Prostate gland (tissue), 2 donors: ENCODE results near the gene ELN. TPM values are rescaled to one million over a fixed set of nuclear protein-coding genes. Genes with fewer than 3 reads are reported as not detected.

ENCODE experiments used
- DNase-seq: peaks from one replicate; pipeline ENCODE4 v3.0.0-alpha.2; 2019; ENCODE audit warnings: low spot score
- H3K27ac ChIP-seq, 2 donors: fragments of 200-600 bp; sonication (generic); 2 replicates each; pipeline ENCODE4 v1.5.1; 2017 to 2019
- H3K27me3 ChIP-seq: fragments of 200-600 bp; sonication (generic); replicated peaks from 2 replicates; pipeline ENCODE4 v1.5.1; 2019; ENCODE audit not compliant: insufficient read depth
- H3K36me3 ChIP-seq, 2 donors: fragments of 200-600 bp; sonication (generic); 1 replicate in 1 of 2; 2 replicates in 1 of 2; pipeline versions ENCODE4 v1.5.1 to v1.8.1; 2017 to 2019
- H3K4me1 ChIP-seq: fragments of 200-600 bp; sonication (generic); replicated peaks from 2 replicates; pipeline ENCODE4 v1.5.1; 2019
- H3K4me3 ChIP-seq, 2 donors: fragments of 200-600 bp; sonication (generic); 2 replicates each; pipeline ENCODE4 v1.5.1; 2017 to 2019
- H3K9me3 ChIP-seq: fragments of 200-600 bp; sonication (generic); 2 replicates; pipeline ENCODE4 v1.5.1; 2017
- CTCF ChIP-seq, 4 experiments: fragments of 200-600 bp in 2 of 4; fragments of 450-650 bp in 2 of 4; sonication (generic) in 2 of 4; IDR thresholded peaks; 1 replicate in 3 of 4; 2 replicates in 1 of 4; pipeline ENCODE4 v1.5.1; 2016 to 2019; ENCODE audit warnings: antibody characterized with exemption in 4 of 4, mild to moderate bottlenecking in 2 of 4, moderate library complexity in 2 of 4
- POLR2A ChIP-seq: fragments of 450-650 bp; IDR thresholded peaks from one replicate; pipeline ENCODE4 v1.6.1; 2016; ENCODE audit warnings: antibody characterized with exemption, mild to moderate bottlenecking
- POLR2AphosphoS5 ChIP-seq: sonication (generic); formaldehyde crosslinking; IDR thresholded peaks from one replicate; pipeline ENCODE4 v1.6.1; 2017; ENCODE audit warnings: antibody characterized with exemption
- WGBS: methylation state at CpG from one replicate; pipeline ENCODE4 v1.1.5; 2018; 5-methylcytosine and 5-hydroxymethylcytosine counted together
- intact Hi-C: fragments of 100-400 bp; cut with DNase I; formaldehyde crosslinking; loops from one replicate; pipeline ENCODE4 v1.14.2; 2022
- total RNA-seq, 2 donors: library from RNA; depleted of rRNA; stranded (reverse); fragments of >200 nt; gene quantifications; one replicate each; pipeline ENCODE4 v1.1.0, GENCODE V29; 2016

ELN gene
- total RNA-seq, 2 donors from 2014 or later: 34.7 to 93.4 TPM

GRCh38 chr7:74092964-74093471, 65.0 kb downstream of the ELN start:
- no peak for DNase-seq
- WGBS: 50% methylated on average over 10 of the region's 12 CpGs

GRCh38 chr7:74093671-74094223, 65.8 kb downstream of the ELN start:
- intact Hi-C loops: loop anchor here (5.0 kb wide), 1 partner anchor 79 kb away; the partner anchor contains the start of gene EIF4H
- Histone ChIP-seq H3K36me3 (no peaks in the 10 kb centered on the region), H3K4me3 (no peak overlapping the region), H3K9me3 (no peaks in the 10 kb centered on the region), H3K4me1 (no peaks in the 10 kb centered on the region), H3K27me3 (no peaks in the 10 kb centered on the region), H3K27ac (peak overlapping the region; percentile 57 to 65)
- WGBS: 53% methylated on average over 15 of the region's 15 CpGs
- no peak for TF ChIP-seq CTCF (IDR thresholded peaks at IDR 0.05)
- no peak for TF ChIP-seq POLR2A
- no peak for TF ChIP-seq POLR2AphosphoS5
- DNase-seq: no peak

More at GRCh38 chr7:74092964-74093471, 65.0 kb downstream of the ELN start:
- H3K27ac ChIP-seq: peak overlapping the region; percentile 57 to 65
- peak overlapping the region in 1 of 2 donors; percentile 4 for H3K4me3 ChIP-seq
- H3K4me1 ChIP-seq: no peaks in the 10 kb centered on the region
- no peaks in the 10 kb centered on the region for H3K9me3 ChIP-seq
- TF ChIP-seq POLR2A (no peak), POLR2AphosphoS5 (no peak), CTCF (IDR thresholded peaks at IDR 0.05) (no peak)
- H3K36me3 ChIP-seq: no peaks in the 10 kb centered on the region
- H3K27me3 ChIP-seq: no peaks in the 10 kb centered on the region
- intact Hi-C loops: loop anchor here (5.0 kb wide), 1 partner anchor 79 kb away; the partner anchor contains the start of gene EIF4H

GRCh38 chr7:74094224-74095101, 66.5 kb downstream of the ELN start:
- intact Hi-C loops: loop anchor here (5.0 kb wide), 1 partner anchor 78 kb away; the partner anchor contains the start of gene EIF4H
- no peaks in the 10 kb centered on the region for H3K36me3 ChIP-seq
- 26% methylated on average over 27 of the region's 32 CpGs for WGBS
- peak; percentile 42 for DNase-seq
- TF ChIP-seq POLR2A (no peak), POLR2AphosphoS5 (peak; percentile 37)
- peak overlapping the region; percentile 12 to 13 for H3K4me3 ChIP-seq
- no peaks in the 10 kb centered on the region for H3K27me3 ChIP-seq
- H3K27ac ChIP-seq: peak overlapping the region; percentile 57 to 65
- no peaks in the 10 kb centered on the region for H3K4me1 ChIP-seq
- H3K9me3 ChIP-seq: no peaks in the 10 kb centered on the region

- no peak overlapping the region for H3K4me3 ChIP-seq
- H3K36me3 ChIP-seq: no peaks in the 10 kb centered on the region
- no peaks in the 10 kb centered on the region for H3K4me1 ChIP-seq
- WGBS: 94% methylated on average over 6 of the region's 6 CpGs
- no peak for TF ChIP-seq POLR2A
- no peak for TF ChIP-seq POLR2AphosphoS5
- no peak for TF ChIP-seq CTCF (IDR thresholded peaks at IDR 0.05)
- no peaks in the 10 kb centered on the region for H3K27me3 ChIP-seq
- peak overlapping the region; percentile 57 to 65 for H3K27ac ChIP-seq
- no peaks in the 10 kb centered on the region for H3K9me3 ChIP-seq
- intact Hi-C loops: no loop called here
- DNase-seq: no peak
Observed at GRCh38 chr7:74095135-74095534, 67.2 kb downstream of the ELN start.

GRCh38 chr7:74097937-74098614, 70.1 kb downstream of the ELN start:
- no peaks in the 10 kb centered on the region for H3K4me1 ChIP-seq
- H3K9me3 ChIP-seq: no peaks in the 10 kb centered on the region
- 65% methylated on average over 11 of the region's 11 CpGs for WGBS
- H3K4me3 ChIP-seq: no peak overlapping the region
- peak overlapping the region in 1 of 2 donors; percentile 50 for H3K27ac ChIP-seq
- H3K27me3 ChIP-seq: no peaks in the 10 kb centered on the region
- intact Hi-C loops: no loop called here
- no peak for DNase-seq
- no peaks in the 10 kb centered on the region for H3K36me3 ChIP-seq
- TF ChIP-seq POLR2AphosphoS5: peak; percentile 14
- no peak for TF ChIP-seq POLR2A
